ENCODE results near the gene ALB. TPM values are rescaled to one million over a fixed set of nuclear protein-coding genes. Genes with fewer than 3 reads are reported as not detected.

Gene ALB
- total RNA-seq, 1 experiment from 2014 or later: 21.3 TPM

DNA sequence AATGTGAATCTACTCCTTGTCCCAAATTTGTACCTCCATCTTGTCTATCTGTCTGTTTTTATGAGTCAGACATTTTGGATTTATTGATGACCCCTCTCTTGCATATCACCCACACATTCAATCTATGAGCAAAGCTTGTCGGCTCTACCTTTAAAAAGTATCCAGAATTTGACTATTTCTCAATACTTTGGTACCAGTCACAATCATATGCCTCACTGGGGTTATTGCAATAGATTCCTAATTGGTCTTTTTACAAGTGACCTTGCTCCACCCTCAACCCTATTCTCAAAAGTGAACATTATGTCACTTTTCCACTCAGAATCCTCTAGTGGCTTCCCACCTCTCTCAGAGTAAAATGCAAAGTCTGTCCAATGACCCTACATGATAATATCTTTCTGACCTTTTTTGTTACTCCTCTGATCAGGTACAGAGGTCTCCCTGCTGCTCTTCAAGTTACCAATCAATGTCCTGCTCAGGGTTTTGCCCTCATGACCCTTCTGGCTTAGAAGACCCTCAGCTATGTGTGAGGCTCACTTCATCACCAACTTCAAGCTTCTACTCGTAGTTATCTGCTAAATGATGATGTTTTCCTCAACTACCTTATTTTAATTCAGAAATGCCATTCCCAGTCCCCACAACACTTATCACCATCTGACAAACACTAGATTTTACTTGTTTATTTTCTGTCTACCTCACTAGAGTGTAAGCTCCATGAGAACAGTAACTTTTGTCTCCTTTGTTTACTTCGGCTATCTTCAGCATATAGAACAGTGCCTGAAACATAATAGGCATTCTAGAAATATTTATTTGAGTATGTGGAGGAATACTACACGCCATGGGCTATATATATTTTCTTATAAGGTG is 54.3 kb downstream of the ALB start:
- in situ Hi-C loops (cut with HindIII; ENCODE audit: low pct_unique_long_range_greater_than_20kb, low sequenced_read_pairs): no loop called here

DNA sequence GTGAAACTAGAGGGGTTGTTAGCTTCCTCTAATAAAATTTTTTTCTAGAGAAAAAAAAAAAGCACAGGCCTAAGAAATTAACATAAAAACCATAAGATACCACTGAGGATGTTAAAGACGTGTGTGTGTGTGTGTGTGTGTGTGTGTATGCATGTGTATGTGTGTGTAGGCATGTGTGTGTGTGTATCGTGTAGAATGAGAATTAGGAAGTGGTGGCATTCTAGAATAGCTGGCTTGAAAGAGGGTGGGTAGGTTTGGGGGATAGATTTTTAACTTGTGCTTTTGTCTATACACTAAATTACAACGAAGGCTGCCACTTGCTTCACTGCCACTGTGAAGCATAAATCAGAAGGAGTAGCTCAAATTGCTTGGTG is 54.9 kb downstream of the ALB start:
- H3K36me3 ChIP-seq (ENCODE audit: control insufficient read depth, insufficient read depth, low read length): no peaks in the 10 kb centered on the region
- DNase-seq (ENCODE audit: low read depth, low spot score): no peak
- CTCF ChIA-PET: no interaction called here
- no peak overlapping the region for H3K4me3 ChIP-seq (ENCODE audit: low read depth in 2 of 2, low read length in 2 of 2)
- no peaks in the 10 kb centered on the region for H3K4me1 ChIP-seq (ENCODE audit: control insufficient read depth, insufficient read depth, low read length)
- in situ Hi-C loops (cut with HindIII; ENCODE audit: low pct_unique_long_range_greater_than_20kb, low sequenced_read_pairs) (no loop called here), intact Hi-C loops (cut with micrococcal nuclease; ENCODE audit: unreplicated experiment) (no loop called here)
- H3K9me3 ChIP-seq (ENCODE audit: control insufficient read depth, insufficient read depth, low read depth, low read length): no peaks in the 10 kb centered on the region
- TF ChIP-seq POLR2AphosphoS5 (IDR thresholded peaks at IDR 0.05; ENCODE audit: low read depth, low read length) (no peak), TCF7L2 (IDR thresholded peaks at IDR 0.05; ENCODE audit: low read depth, low read length) (no peak), SIN3A (IDR thresholded peaks at IDR 0.05; ENCODE audit: borderline replicate concordance, insufficient read depth, low read depth, low read length) (no peak)
- TF ChIP-seq, protein P1, sequence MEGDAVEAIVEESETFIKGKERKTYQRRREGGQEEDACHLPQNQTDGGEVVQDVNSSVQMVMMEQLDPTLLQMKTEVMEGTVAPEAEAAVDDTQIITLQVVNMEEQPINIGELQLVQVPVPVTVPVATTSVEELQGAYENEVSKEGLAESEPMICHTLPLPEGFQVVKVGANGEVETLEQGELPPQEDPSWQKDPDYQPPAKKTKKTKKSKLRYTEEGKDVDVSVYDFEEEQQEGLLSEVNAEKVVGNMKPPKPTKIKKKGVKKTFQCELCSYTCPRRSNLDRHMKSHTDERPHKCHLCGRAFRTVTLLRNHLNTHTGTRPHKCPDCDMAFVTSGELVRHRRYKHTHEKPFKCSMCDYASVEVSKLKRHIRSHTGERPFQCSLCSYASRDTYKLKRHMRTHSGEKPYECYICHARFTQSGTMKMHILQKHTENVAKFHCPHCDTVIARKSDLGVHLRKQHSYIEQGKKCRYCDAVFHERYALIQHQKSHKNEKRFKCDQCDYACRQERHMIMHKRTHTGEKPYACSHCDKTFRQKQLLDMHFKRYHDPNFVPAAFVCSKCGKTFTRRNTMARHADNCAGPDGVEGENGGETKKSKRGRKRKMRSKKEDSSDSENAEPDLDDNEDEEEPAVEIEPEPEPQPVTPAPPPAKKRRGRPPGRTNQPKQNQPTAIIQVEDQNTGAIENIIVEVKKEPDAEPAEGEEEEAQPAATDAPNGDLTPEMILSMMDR (IDR thresholded peaks at IDR 0.05): no peak
- TF ChIP-seq, protein P2, sequence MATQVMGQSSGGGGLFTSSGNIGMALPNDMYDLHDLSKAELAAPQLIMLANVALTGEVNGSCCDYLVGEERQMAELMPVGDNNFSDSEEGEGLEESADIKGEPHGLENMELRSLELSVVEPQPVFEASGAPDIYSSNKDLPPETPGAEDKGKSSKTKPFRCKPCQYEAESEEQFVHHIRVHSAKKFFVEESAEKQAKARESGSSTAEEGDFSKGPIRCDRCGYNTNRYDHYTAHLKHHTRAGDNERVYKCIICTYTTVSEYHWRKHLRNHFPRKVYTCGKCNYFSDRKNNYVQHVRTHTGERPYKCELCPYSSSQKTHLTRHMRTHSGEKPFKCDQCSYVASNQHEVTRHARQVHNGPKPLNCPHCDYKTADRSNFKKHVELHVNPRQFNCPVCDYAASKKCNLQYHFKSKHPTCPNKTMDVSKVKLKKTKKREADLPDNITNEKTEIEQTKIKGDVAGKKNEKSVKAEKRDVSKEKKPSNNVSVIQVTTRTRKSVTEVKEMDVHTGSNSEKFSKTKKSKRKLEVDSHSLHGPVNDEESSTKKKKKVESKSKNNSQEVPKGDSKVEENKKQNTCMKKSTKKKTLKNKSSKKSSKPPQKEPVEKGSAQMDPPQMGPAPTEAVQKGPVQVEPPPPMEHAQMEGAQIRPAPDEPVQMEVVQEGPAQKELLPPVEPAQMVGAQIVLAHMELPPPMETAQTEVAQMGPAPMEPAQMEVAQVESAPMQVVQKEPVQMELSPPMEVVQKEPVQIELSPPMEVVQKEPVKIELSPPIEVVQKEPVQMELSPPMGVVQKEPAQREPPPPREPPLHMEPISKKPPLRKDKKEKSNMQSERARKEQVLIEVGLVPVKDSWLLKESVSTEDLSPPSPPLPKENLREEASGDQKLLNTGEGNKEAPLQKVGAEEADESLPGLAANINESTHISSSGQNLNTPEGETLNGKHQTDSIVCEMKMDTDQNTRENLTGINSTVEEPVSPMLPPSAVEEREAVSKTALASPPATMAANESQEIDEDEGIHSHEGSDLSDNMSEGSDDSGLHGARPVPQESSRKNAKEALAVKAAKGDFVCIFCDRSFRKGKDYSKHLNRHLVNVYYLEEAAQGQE (IDR thresholded peaks at IDR 0.05; ENCODE audit: insufficient read depth in 1 of 2, low read depth in 2 of 2, low read length in 1 of 2): no peak
- no peak overlapping the region for H3K27ac ChIP-seq (ENCODE audit: low read length)
- POLR2A ChIA-PET: no interaction called here
- ATAC-seq: no peak
- no TSS peak for BruUV-seq (replicated peaks)
- no peaks in the 10 kb centered on the region for H3K27me3 ChIP-seq (ENCODE audit: control insufficient read depth, insufficient read depth, low read length)

More for the DNA sequence above, 54.3 kb downstream of the ALB start:
- ATAC-seq: no peak
- Histone ChIP-seq H3K4me1 (ENCODE audit: control insufficient read depth, insufficient read depth, low read length) (no peaks in the 10 kb centered on the region), H3K4me3 (ENCODE audit: low read depth in 2 of 2, low read length in 2 of 2) (no peak overlapping the region), H3K9me3 (ENCODE audit: control insufficient read depth, insufficient read depth, low read depth, low read length) (no peaks in the 10 kb centered on the region), H3K27me3 (ENCODE audit: control insufficient read depth, insufficient read depth, low read length) (no peaks in the 10 kb centered on the region), H3K27ac (ENCODE audit: low read length) (no peak overlapping the region), H3K36me3 (ENCODE audit: control insufficient read depth, insufficient read depth, low read length) (no peaks in the 10 kb centered on the region)
- POLR2A ChIA-PET: no interaction called here
- BruUV-seq (replicated peaks): no TSS peak
- CTCF ChIA-PET: interaction anchor here (0.6 kb wide), 1 partner anchor 195 kb away, joined by 3 read pairs; no protein-coding TSS in a partner anchor
- no peak for DNase-seq (ENCODE audit: low read depth, low spot score)
- TF ChIP-seq, protein P2 (IDR thresholded peaks at IDR 0.05; ENCODE audit: insufficient read depth in 1 of 2, low read depth in 2 of 2, low read length in 1 of 2): no peak
- TF ChIP-seq TCF7L2 (IDR thresholded peaks at IDR 0.05; ENCODE audit: low read depth, low read length): no peak
- TF ChIP-seq SIN3A (IDR thresholded peaks at IDR 0.05; ENCODE audit: borderline replicate concordance, insufficient read depth, low read depth, low read length): no peak
- TF ChIP-seq POLR2AphosphoS5 (IDR thresholded peaks at IDR 0.05; ENCODE audit: low read depth, low read length): no peak
- TF ChIP-seq, protein P1 (IDR thresholded peaks at IDR 0.05): no peak
- intact Hi-C loops (cut with micrococcal nuclease; ENCODE audit: unreplicated experiment): no loop called here

All from Panc1 (cell line).